A549 (cell line): ENCODE results near the gene MAP3K14. TPM values are rescaled to one million over a fixed set of nuclear protein-coding genes. Genes with fewer than 3 reads are reported as not detected.

Experiments
- ATAC-seq, 2 experiments: fragments of 200-7000 bp in 1 of 2; fragments of >200 bp in 1 of 2; cut with Nextera tagmentation in 1 of 2; cut with Tn5 transposase in 1 of 2; 3 replicates each; pipeline versions ENCODE4 v1.8.0 to v1.9.1; 2018 to 2020; ENCODE audit warnings: mild to moderate bottlenecking in 1 of 2, moderate library complexity in 1 of 2
- CTCF ChIA-PET: fragments of 300-600 bp; sonication (Branson Sonifier 250); formaldehyde crosslinking; extraction: SDS; loops from one replicate; lab custom pipeline; 2021; ENCODE audit warnings: antibody characterized with exemption, inconsistent platforms; lab: Yijun Ruan, JAX
- POLR2A ChIA-PET: fragments of 350-600 bp; formaldehyde crosslinking; extraction: SDS; loops from one replicate; lab custom pipeline; 2021; ENCODE audit warnings: antibody characterized with exemption, inconsistent platforms; lab: Yijun Ruan, JAX
- DNase-seq, 2 experiments: peaks; one replicate each; pipeline versions ENCODE4 v3.0.0 to v3.0.0-alpha.2; 2011 to 2016; ENCODE audit warnings: low read depth in 1 of 2, low spot score in 1 of 2
- FAIRE-seq: peaks from 2 replicates; lab custom pipeline; 2011; peaks lifted over from hg19 to GRCh38; lab: Jason Lieb, UNC
- H3K27ac ChIP-seq, 2 experiments: fragments of >200 bp; sonication (Bioruptor Twin); formaldehyde crosslinking; 3 replicates each; pipeline ENCODE4 v1.5.1; 2016 to 2017
- H3K4me1 ChIP-seq: fragments of >200 bp; sonication (Bioruptor Twin); formaldehyde crosslinking; 3 replicates; pipeline ENCODE4 v1.6.1; 2016
- H3K4me2 ChIP-seq: fragments of >200 bp; sonication (Bioruptor Twin); formaldehyde crosslinking; 3 replicates; pipeline ENCODE4 v1.6.1; 2016
- H3K4me3 ChIP-seq: fragments of >200 bp; sonication (Bioruptor Twin); formaldehyde crosslinking; 3 replicates; pipeline ENCODE4 v1.5.1; 2016
- H3K9me3 ChIP-seq: fragments of >200 bp; sonication (Bioruptor Twin); formaldehyde crosslinking; 3 replicates; pipeline ENCODE4 v1.6.1; 2016
- EHF ChIP-seq: fragments of 250-450 bp; sonication (Bioruptor Pico); IDR thresholded peaks from 2 replicates; pipeline ENCODE4 v1.5.0; 2020; ENCODE audit warnings: mild to moderate bottlenecking
- EP300 ChIP-seq, 2 experiments: fragments of >200 bp; sonication (Bioruptor Twin); formaldehyde crosslinking; IDR thresholded peaks; 2 replicates in 1 of 2; 3 replicates in 1 of 2; pipeline ENCODE4 v1.6.1; 2016 to 2017
- ESRRA ChIP-seq: fragments of 150-350 bp; IDR thresholded peaks from 2 replicates; pipeline ENCODE4 v1.6.1; 2014; ENCODE audit warnings: mild to moderate bottlenecking, low read length, borderline replicate concordance
- FOSB ChIP-seq: fragments of 250-450 bp; sonication (Bioruptor Pico); IDR thresholded peaks from 2 replicates; pipeline ENCODE4 v1.5.0; 2020; ENCODE audit warnings: mild to moderate bottlenecking, moderate library complexity
- FOSL2 ChIP-seq, 2 experiments: fragments of 450-650 bp in 1 of 2; fragments of >200 bp in 1 of 2; sonication (Bioruptor Twin) in 1 of 2; formaldehyde crosslinking; IDR thresholded peaks; 2 replicates each; pipeline versions ENCODE4 v1.5.0 to v1.6.1; 2016 to 2020; ENCODE audit warnings: mild to moderate bottlenecking in 1 of 2, moderate library complexity in 1 of 2
- FOXS1 ChIP-seq: fragments of 250-450 bp; sonication (Bioruptor Pico); IDR thresholded peaks from 2 replicates; pipeline ENCODE4 v1.5.0; 2020; ENCODE audit warnings: mild to moderate bottlenecking, moderate library complexity
- GATA3 ChIP-seq: IDR thresholded peaks from 2 replicates; pipeline ENCODE4 v1.6.1; 2012; ENCODE audit warnings: borderline replicate concordance
- HDAC2 ChIP-seq: fragments of 200-600 bp; sonication (generic); IDR thresholded peaks from 2 replicates; pipeline ENCODE4 v1.6.1; 2016
- HOXA7 ChIP-seq: fragments of 250-450 bp; sonication (Bioruptor Pico); IDR thresholded peaks from 2 replicates; pipeline ENCODE4 v1.5.0; 2020; ENCODE audit warnings: mild to moderate bottlenecking, moderate library complexity
- HOXB13 ChIP-seq: fragments of 250-450 bp; sonication (Bioruptor Pico); IDR thresholded peaks from 2 replicates; pipeline ENCODE4 v1.5.0; 2020; ENCODE audit warnings: low read depth, mild to moderate bottlenecking, moderate library complexity
- JUN ChIP-seq, 2 experiments: fragments of >200 bp; sonication (Bioruptor Twin); formaldehyde crosslinking; IDR thresholded peaks; 2 replicates in 1 of 2; 3 replicates in 1 of 2; pipeline ENCODE4 v1.6.1; 2016 to 2017
- JUNB ChIP-seq: fragments of >200 bp; sonication (Bioruptor Twin); formaldehyde crosslinking; IDR thresholded peaks from 2 replicates; pipeline ENCODE4 v1.6.1; 2016
- MAFK ChIP-seq: fragments of 450-650 bp; IDR thresholded peaks from 2 replicates; pipeline ENCODE4 v1.6.1; 2014; ENCODE audit not compliant: partially characterized antibody
- NFE2L2 ChIP-seq: fragments of 150-350 bp; conservative IDR thresholded peaks from 2 replicates; pipeline ENCODE4 v1.6.1; 2014; ENCODE audit warnings: low read length
- PHF8 ChIP-seq: fragments of 200-600 bp; sonication (generic); IDR thresholded peaks from 2 replicates; pipeline ENCODE4 v1.6.1; 2016; ENCODE audit warnings: low read depth, mild to moderate bottlenecking, antibody characterized with exemption, moderate library complexity, borderline replicate concordance
- POLR2AphosphoS2 ChIP-seq: conservative IDR thresholded peaks from 2 replicates; pipeline ENCODE4 v1.6.1; 2012; ENCODE audit warnings: low read length, improper control_type of control experiment, inconsistent platforms
- RAD21 ChIP-seq, 2 experiments: fragments of >200 bp in 1 of 2; sonication (Bioruptor Twin) in 1 of 2; formaldehyde crosslinking in 1 of 2; IDR thresholded peaks in 1 of 2; conservative IDR thresholded peaks in 1 of 2; 2 replicates in 1 of 2; 3 replicates in 1 of 2; pipeline ENCODE4 v1.6.1; 2012 to 2018; ENCODE audit warnings: inconsistent platforms in 1 of 2
- RCOR1 ChIP-seq: fragments of 150-350 bp; IDR thresholded peaks from 2 replicates; pipeline ENCODE4 v1.6.1; 2014; ENCODE audit warnings: antibody characterized with exemption, low read length, low read depth
- RFX5 ChIP-seq: fragments of 450-650 bp; IDR thresholded peaks from 2 replicates; pipeline ENCODE4 v1.7.1; 2014; ENCODE audit warnings: antibody characterized with exemption, mild to moderate bottlenecking, moderate library complexity
- SMC3 ChIP-seq: fragments of >200 bp; sonication (Bioruptor Twin); formaldehyde crosslinking; IDR thresholded peaks from 3 replicates; pipeline ENCODE4 v1.6.1; 2018; ENCODE audit warnings: inconsistent platforms
- TP53 ChIP-seq: fragments of 250-450 bp; sonication (Bioruptor Pico); IDR thresholded peaks from 2 replicates; pipeline ENCODE4 v1.5.0; 2021; ENCODE audit warnings: mild to moderate bottlenecking, moderate library complexity
- WGBS: methylation state at CpG from one replicate; pipeline ENCODE4 v1.1.6; 2017; ENCODE audit errors: missing lambda C conversion rate; 5-methylcytosine and 5-hydroxymethylcytosine counted together
- polyA plus RNA-seq, 4 experiments: library from polyadenylated mRNA; depleted of rRNA in 3 of 4; stranded (reverse); fragments of >200 nt; fragmentation: RNase III in 1 of 4; extraction: RNeasy Plus Mini Kit Qiagen cat#74134 plus additional on column Dnase treatment in 1 of 4; gene quantifications; 2 replicates in 3 of 4; 3 replicates in 1 of 4; pipeline ENCODE4 v1.2.3, GENCODE V29; 2011 to 2017
- TF ChIP-seq, protein P1 (sequence below): fragments of 250-450 bp; sonication (Bioruptor Pico); IDR thresholded peaks from 2 replicates; pipeline ENCODE4 v1.5.0; 2021; ENCODE audit warnings: mild to moderate bottlenecking, moderate library complexity, borderline replicate concordance
- TF ChIP-seq, protein P2 (sequence below): fragments of 150-350 bp; IDR thresholded peaks from 2 replicates; pipeline ENCODE4 v1.6.1; 2014; ENCODE audit warnings: low read depth, mild to moderate bottlenecking, low read length
- TF ChIP-seq, protein P3 (sequence below): fragments of 250-450 bp; sonication (Bioruptor Pico); IDR thresholded peaks from 2 replicates; pipeline ENCODE4 v1.5.0; 2020; ENCODE audit warnings: low read depth, mild to moderate bottlenecking, moderate library complexity
- TF ChIP-seq, protein P4 (sequence below): IDR thresholded peaks from 2 replicates; pipeline ENCODE4 v1.6.1; 2012; ENCODE audit warnings: low read depth, borderline replicate concordance
- TF ChIP-seq, protein P5 (sequence below): IDR thresholded peaks from 2 replicates; pipeline ENCODE4 v1.6.1; 2012
- TF ChIP-seq, protein P6 (sequence below): fragments of >200 bp; sonication (Bioruptor Twin); formaldehyde crosslinking; IDR thresholded peaks from 3 replicates; pipeline ENCODE4 v1.6.1; 2016
- TF ChIP-seq, protein P7 (sequence below): fragments of 200-600 bp; sonication (generic); IDR thresholded peaks from 2 replicates; pipeline ENCODE4 v1.6.1; 2016; ENCODE audit warnings: antibody characterized with exemption, mild to moderate bottlenecking, moderate library complexity

The MAP3K14 gene
- polyA plus RNA-seq, 2 of the 4 experiments (the other 2 are of a cell fraction): 9.1 to 34.5 TPM

DNA sequence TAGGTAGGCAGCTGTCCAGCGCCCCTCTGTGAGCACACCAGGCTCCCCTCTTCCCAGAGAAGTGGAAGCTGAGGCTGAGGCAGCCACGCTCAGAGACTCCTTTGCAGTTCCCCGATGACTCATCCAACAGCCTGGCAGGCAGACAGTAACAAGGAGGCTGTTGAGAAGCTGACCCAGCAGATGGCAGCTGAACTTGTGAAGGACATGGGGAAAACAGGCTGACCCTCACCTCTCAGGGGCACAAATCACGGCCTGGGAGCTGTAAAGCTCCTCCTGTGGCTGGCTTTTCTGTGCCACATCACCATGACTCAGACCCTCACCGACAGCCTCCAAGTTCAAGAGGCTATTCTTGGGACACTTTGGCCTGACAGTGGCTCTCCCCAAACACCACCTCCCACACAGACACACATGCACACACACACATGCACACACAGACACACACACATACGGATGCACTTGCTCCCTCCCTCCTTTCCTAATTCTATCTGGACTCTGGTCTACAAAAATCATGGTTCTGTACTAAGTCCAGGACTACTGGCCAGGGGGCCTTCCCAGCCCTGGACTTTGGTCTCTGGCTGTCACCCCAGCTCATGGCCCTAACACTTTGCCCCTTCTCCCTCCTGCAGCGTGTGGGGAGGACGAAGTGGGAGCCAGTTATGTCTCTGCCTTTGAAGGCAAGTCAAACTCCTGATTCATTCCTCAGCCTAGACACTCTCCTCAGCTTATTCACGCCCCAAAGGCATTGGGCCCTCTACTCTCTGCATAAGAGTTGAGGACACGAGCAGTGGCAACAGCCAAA lies 23.2 kb downstream of the MAP3K14 start:
- DNase-seq (peak; percentile 93 to 97), FAIRE-seq (peak; percentile 98), ATAC-seq (peak; percentile 84 to 86)
- 7% methylated on average over 10 of the region's 10 CpGs for WGBS
- ChIA-PET POLR2A (interaction anchor here (0.6 to 3.7 kb wide), 9 partner anchors 10 to 78 kb away, joined by 3 to 26 read pairs (median 5); partner anchors contain the start of gene MAP3K14), CTCF (interaction anchor here (0.9 to 34.8 kb wide), 29 partner anchors 9 to 158 kb away, joined by 3 to 1120 read pairs (median 7); partner anchors contain the start of genes ACBD4, HEXIM1 and MAP3K14)
- peaks cover 90% of the 10 kb centered on the region for H3K4me1 ChIP-seq
- H3K9me3 ChIP-seq: no peaks in the 10 kb centered on the region
- H3K4me2 ChIP-seq: peak overlapping the region; percentile 77
- H3K27ac ChIP-seq: peak overlapping the region; percentile 90 to 92
- peak overlapping the region; percentile 8; the same call in 1 of the 3 replicates for H3K4me3 ChIP-seq
- TF ChIP-seq FOSL2 (IDR thresholded peaks at IDR 0.05) (peak; percentile 87), FOSL2 (CRISPR knock-in tag; IDR thresholded peaks at IDR 0.05) (peak; percentile 100), PHF8 (no peak), EHF (CRISPR knock-in tag) (0 out of 2 replicates have a peak, but pooled peaks have one; percentile 22), FOSB (peak; percentile 76; the same call in 1 of the 2 replicates), JUN (IDR thresholded peaks at IDR 0.05) (peak; percentile 77 to 79; a peak in 4 of 5 replicates), FOXS1 (CRISPR knock-in tag) (0 out of 2 replicates have a peak, but pooled peaks have one; percentile 10), HOXB13 (CRISPR knock-in tag) (0 out of 2 replicates have a peak, but pooled peaks have one; percentile 24), ESRRA (peak; percentile 86), RAD21 (conservative IDR thresholded peaks at IDR 0.05 in 1 of 2, IDR thresholded peaks at IDR 0.05 in 1 of 2) (peak; percentile 57 to 60), RFX5 (no peak), EP300 (IDR thresholded peaks at IDR 0.05) (peak; percentile 55 to 57; a peak in 2 of 5 replicates), TP53 (CRISPR knock-in tag) (peak; percentile 45; the same call in 1 of the 2 replicates), NFE2L2 (peak; percentile 83; the same call in 1 of the 2 replicates), GATA3 (peak; percentile 84; the same call in 1 of the 2 replicates), SMC3 (peak; percentile 72), JUNB (peak; percentile 95), MAFK (peak; percentile 96), HDAC2 (no peak), HOXA7 (CRISPR knock-in tag) (peak; percentile 79; the same call in 1 of the 2 replicates), POLR2AphosphoS2 (no peak; the same call in 1 of the 2 replicates), RCOR1 (no peak)
- TF ChIP-seq, protein P1, sequence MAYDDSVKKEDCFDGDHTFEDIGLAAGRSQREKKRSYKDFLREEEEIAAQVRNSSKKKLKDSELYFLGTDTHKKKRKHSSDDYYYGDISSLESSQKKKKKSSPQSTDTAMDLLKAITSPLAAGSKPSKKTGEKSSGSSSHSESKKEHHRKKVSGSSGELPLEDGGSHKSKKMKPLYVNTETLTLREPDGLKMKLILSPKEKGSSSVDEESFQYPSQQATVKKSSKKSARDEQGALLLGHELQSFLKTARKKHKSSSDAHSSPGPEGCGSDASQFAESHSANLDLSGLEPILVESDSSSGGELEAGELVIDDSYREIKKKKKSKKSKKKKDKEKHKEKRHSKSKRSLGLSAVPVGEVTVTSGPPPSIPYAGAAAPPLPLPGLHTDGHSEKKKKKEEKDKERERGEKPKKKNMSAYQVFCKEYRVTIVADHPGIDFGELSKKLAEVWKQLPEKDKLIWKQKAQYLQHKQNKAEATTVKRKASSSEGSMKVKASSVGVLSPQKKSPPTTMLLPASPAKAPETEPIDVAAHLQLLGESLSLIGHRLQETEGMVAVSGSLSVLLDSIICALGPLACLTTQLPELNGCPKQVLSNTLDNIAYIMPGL (CRISPR knock-in tag): no peak
- TF ChIP-seq, protein P2, sequence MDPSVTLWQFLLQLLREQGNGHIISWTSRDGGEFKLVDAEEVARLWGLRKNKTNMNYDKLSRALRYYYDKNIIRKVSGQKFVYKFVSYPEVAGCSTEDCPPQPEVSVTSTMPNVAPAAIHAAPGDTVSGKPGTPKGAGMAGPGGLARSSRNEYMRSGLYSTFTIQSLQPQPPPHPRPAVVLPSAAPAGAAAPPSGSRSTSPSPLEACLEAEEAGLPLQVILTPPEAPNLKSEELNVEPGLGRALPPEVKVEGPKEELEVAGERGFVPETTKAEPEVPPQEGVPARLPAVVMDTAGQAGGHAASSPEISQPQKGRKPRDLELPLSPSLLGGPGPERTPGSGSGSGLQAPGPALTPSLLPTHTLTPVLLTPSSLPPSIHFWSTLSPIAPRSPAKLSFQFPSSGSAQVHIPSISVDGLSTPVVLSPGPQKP: no peak
- TF ChIP-seq, protein P3, sequence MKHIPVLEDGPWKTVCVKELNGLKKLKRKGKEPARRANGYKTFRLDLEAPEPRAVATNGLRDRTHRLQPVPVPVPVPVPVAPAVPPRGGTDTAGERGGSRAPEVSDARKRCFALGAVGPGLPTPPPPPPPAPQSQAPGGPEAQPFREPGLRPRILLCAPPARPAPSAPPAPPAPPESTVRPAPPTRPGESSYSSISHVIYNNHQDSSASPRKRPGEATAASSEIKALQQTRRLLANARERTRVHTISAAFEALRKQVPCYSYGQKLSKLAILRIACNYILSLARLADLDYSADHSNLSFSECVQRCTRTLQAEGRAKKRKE: peak; percentile 80; the same call in 1 of the 2 replicates
- TF ChIP-seq, protein P4, sequence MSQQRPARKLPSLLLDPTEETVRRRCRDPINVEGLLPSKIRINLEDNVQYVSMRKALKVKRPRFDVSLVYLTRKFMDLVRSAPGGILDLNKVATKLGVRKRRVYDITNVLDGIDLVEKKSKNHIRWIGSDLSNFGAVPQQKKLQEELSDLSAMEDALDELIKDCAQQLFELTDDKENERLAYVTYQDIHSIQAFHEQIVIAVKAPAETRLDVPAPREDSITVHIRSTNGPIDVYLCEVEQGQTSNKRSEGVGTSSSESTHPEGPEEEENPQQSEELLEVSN: peak; percentile 79; the same call in 1 of the 2 replicates
- TF ChIP-seq, protein P5, sequence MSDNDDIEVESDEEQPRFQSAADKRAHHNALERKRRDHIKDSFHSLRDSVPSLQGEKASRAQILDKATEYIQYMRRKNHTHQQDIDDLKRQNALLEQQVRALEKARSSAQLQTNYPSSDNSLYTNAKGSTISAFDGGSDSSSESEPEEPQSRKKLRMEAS: peak; percentile 72
- TF ChIP-seq, protein P6, sequence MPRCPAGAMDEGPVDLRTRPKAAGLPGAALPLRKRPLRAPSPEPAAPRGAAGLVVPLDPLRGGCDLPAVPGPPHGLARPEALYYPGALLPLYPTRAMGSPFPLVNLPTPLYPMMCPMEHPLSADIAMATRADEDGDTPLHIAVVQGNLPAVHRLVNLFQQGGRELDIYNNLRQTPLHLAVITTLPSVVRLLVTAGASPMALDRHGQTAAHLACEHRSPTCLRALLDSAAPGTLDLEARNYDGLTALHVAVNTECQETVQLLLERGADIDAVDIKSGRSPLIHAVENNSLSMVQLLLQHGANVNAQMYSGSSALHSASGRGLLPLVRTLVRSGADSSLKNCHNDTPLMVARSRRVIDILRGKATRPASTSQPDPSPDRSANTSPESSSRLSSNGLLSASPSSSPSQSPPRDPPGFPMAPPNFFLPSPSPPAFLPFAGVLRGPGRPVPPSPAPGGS: peak; percentile 35; the same call in 1 of the 3 replicates
- TF ChIP-seq, protein P7, sequence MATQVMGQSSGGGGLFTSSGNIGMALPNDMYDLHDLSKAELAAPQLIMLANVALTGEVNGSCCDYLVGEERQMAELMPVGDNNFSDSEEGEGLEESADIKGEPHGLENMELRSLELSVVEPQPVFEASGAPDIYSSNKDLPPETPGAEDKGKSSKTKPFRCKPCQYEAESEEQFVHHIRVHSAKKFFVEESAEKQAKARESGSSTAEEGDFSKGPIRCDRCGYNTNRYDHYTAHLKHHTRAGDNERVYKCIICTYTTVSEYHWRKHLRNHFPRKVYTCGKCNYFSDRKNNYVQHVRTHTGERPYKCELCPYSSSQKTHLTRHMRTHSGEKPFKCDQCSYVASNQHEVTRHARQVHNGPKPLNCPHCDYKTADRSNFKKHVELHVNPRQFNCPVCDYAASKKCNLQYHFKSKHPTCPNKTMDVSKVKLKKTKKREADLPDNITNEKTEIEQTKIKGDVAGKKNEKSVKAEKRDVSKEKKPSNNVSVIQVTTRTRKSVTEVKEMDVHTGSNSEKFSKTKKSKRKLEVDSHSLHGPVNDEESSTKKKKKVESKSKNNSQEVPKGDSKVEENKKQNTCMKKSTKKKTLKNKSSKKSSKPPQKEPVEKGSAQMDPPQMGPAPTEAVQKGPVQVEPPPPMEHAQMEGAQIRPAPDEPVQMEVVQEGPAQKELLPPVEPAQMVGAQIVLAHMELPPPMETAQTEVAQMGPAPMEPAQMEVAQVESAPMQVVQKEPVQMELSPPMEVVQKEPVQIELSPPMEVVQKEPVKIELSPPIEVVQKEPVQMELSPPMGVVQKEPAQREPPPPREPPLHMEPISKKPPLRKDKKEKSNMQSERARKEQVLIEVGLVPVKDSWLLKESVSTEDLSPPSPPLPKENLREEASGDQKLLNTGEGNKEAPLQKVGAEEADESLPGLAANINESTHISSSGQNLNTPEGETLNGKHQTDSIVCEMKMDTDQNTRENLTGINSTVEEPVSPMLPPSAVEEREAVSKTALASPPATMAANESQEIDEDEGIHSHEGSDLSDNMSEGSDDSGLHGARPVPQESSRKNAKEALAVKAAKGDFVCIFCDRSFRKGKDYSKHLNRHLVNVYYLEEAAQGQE: 0 out of 2 replicates have a peak, but pooled peaks have one; percentile 1
